ENCODE data around the gene INTU.
"Not testable (repeated sequence)": the region's sequence is repeated elsewhere in the genome, so short reads cannot be mapped to it uniquely, and the experiment has no call there.

The INTU gene

DNA sequence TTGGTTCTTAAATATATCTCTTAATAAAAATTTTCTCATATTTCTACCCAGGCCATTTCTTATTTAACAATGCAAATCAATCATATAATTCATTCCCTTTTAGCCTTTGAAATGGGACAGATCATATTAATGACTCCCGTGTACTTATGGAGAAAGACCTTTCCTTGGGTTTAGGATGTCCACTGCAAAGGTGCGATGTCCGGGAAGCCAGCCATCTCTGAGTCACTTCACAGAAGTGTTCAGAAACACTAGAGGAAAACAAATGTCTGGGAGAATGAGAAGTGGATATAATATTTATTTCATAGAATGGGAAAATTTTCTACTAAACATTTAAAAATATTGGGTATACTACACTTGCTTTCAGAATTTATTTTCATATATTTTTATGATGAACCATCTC, 15.3 kb downstream of the INTU start:
- no peaks in the 10 kb centered on the region for H3K4me1 ChIP-seq (ENCODE audit: control insufficient read depth, insufficient read depth, low read length)
- no peaks in the 10 kb centered on the region for H3K27me3 ChIP-seq (ENCODE audit: control insufficient read depth, insufficient read depth, low read length)
- no peaks in the 10 kb centered on the region for H3K9me3 ChIP-seq (ENCODE audit: control insufficient read depth, insufficient read depth, low read length)
- no peaks in the 10 kb centered on the region for H3K36me3 ChIP-seq (ENCODE audit: control insufficient read depth, insufficient read depth, low read length)
- H3K4me3 ChIP-seq (ENCODE audit: low read depth, low read length), result no peak overlapping the region
- no peak overlapping the region for H3K9ac ChIP-seq (ENCODE audit: low read depth, low read length)

DNA sequence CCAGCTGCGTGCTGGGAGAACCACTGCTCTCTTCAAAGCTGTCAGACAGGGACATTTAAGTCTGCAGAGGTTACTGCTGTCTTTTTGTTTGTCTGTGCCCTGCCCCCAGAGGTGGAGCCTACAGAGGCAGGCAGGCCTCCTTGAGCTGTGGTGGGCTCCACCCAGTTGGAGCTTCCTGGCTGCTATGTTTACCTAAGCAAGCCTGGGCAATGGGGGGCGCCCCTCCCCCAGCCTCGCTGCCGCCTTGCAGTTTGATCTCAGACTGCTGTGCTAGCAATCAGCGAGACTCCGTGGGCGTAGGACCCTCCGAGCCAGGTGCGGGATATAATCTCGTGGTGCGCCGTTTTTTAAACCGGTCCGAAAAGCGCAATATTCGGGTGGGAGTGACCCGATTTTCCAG, 22.8 kb downstream of the INTU start:
- not testable (repeated sequence) for H3K27me3 ChIP-seq (ENCODE audit: control insufficient read depth, insufficient read depth, low read length); H3K4me3 ChIP-seq (ENCODE audit: low read depth, low read length); H3K36me3 ChIP-seq (ENCODE audit: control insufficient read depth, insufficient read depth, low read length); H3K9me3 ChIP-seq (ENCODE audit: control insufficient read depth, insufficient read depth, low read length); H3K4me1 ChIP-seq (ENCODE audit: control insufficient read depth, insufficient read depth, low read length); H3K9ac ChIP-seq (ENCODE audit: low read depth, low read length)

DNA sequence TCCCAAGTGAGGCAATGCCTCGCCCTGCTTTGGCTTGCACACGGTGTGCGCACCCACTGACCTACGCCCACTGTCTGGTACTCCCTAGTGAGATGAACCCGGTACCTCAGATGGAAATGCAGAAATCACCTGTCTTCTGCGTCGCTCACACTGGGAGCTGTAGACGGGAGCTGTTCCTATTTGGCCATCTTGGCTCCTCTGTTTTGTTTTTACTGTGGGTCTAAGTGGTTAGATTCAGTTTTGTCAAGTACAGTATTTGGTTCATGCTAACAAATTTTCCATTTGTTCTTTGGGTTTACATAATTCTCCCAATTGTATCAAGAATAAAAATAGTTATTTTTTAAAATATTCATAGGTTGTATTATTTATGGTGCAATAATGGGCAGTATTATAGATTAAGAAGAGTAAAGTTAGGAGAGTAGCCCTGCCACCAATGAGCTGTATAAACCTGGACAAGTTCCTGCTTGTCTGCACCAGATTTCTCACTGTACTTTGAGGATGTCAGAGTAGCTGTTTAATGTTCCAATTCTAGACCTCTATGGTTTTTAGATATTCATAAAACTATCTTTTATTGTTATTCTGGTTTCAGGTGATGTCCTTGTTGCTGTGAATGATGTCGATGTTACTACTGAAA, 23.4 kb downstream of the INTU start:
- Histone ChIP-seq H3K9ac (ENCODE audit: low read depth, low read length) (no peak overlapping the region), H3K4me3 (ENCODE audit: low read depth, low read length) (peak overlapping the region; percentile 26), H3K36me3 (ENCODE audit: control insufficient read depth, insufficient read depth, low read length) (peaks cover 6% of the 10 kb centered on the region), H3K4me1 (ENCODE audit: control insufficient read depth, insufficient read depth, low read length) (no peaks in the 10 kb centered on the region), H3K9me3 (ENCODE audit: control insufficient read depth, insufficient read depth, low read length) (no peaks in the 10 kb centered on the region), H3K27me3 (ENCODE audit: control insufficient read depth, insufficient read depth, low read length) (no peaks in the 10 kb centered on the region)

DNA sequence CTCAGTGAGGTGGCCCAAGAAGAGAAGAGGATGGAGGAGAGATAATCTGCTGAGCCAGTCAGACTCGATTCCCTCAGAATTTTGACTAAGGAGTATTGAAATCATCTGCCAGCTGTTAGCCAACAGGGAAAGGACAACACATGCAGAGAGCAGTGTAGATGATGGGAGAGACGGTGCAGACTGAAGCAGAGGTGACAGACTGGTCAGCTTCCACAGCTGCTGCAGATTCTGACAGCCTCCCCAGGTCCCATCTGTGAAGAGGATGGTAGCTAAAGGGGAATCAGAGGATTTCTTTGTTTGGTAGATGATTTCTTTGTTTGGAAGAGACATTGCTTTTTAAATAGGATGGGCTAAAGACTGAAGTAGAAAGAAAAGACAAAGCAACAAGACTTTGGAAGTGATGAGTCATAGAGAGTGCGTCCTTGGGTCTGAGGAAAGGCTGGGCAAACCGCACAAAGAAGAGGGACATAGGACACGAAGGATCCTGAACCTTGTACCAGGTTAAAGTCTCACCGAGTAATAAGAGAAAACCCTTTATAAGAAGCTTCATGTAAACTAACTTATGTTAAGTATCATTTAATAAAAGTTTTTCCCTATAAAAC, 27.6 kb downstream of the INTU start:
- Histone ChIP-seq H3K9me3 (ENCODE audit: control insufficient read depth, insufficient read depth, low read length) (no peaks in the 10 kb centered on the region), H3K27me3 (ENCODE audit: control insufficient read depth, insufficient read depth, low read length) (no peaks in the 10 kb centered on the region), H3K9ac (ENCODE audit: low read depth, low read length) (no peak overlapping the region), H3K36me3 (ENCODE audit: control insufficient read depth, insufficient read depth, low read length) (peaks cover 6% of the 10 kb centered on the region), H3K4me3 (ENCODE audit: low read depth, low read length) (no peak overlapping the region), H3K4me1 (ENCODE audit: control insufficient read depth, insufficient read depth, low read length) (no peaks in the 10 kb centered on the region)

- no peak overlapping the region for H3K4me3 ChIP-seq (ENCODE audit: low read depth, low read length)
- H3K9ac ChIP-seq (ENCODE audit: low read depth, low read length), result no peak overlapping the region
- no peaks in the 10 kb centered on the region for H3K36me3 ChIP-seq (ENCODE audit: control insufficient read depth, insufficient read depth, low read length)
- H3K4me1 ChIP-seq (ENCODE audit: control insufficient read depth, insufficient read depth, low read length), result peaks cover 2% of the 10 kb centered on the region
- H3K27me3 ChIP-seq (ENCODE audit: control insufficient read depth, insufficient read depth, low read length), result no peaks in the 10 kb centered on the region
- H3K9me3 ChIP-seq (ENCODE audit: control insufficient read depth, insufficient read depth, low read length), result no peaks in the 10 kb centered on the region
Measured at GRCh38 chr4:127667116-127667515, 34.4 kb downstream of the INTU start.

DNA sequence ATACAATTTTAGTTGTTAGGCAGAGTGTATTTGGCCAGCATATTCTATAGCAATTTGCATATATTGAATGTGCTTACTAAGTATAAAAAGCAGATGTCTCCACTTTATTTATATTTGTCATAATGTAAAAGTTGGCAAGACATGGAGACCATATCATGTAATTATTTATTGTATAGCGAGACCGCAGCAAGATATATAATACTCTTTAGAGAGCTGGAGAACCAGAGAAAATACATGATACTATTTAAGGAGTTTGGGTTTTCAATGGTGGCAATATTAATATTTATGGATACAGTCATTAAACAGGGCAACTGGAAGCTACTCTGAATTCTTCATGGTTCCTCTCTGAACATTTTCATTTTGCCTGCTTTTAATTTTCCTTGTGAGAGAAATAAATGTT, 35.0 kb downstream of the INTU start:
- peaks cover 2% of the 10 kb centered on the region for H3K4me1 ChIP-seq (ENCODE audit: control insufficient read depth, insufficient read depth, low read length)
- H3K36me3 ChIP-seq (ENCODE audit: control insufficient read depth, insufficient read depth, low read length), result no peaks in the 10 kb centered on the region
- H3K4me3 ChIP-seq (ENCODE audit: low read depth, low read length), result no peak overlapping the region
- no peaks in the 10 kb centered on the region for H3K9me3 ChIP-seq (ENCODE audit: control insufficient read depth, insufficient read depth, low read length)
- no peak overlapping the region for H3K9ac ChIP-seq (ENCODE audit: low read depth, low read length)
- H3K27me3 ChIP-seq (ENCODE audit: control insufficient read depth, insufficient read depth, low read length), result no peaks in the 10 kb centered on the region

- no peaks in the 10 kb centered on the region for H3K27me3 ChIP-seq (ENCODE audit: control insufficient read depth, insufficient read depth, low read length)
Measured at GRCh38 chr4:127668770-127669169, 36.0 kb downstream of the INTU start.

GRCh38 chr4:127669691-127670090, 36.9 kb downstream of the INTU start:
- no peaks in the 10 kb centered on the region for H3K36me3 ChIP-seq (ENCODE audit: control insufficient read depth, insufficient read depth, low read length)
- H3K9ac ChIP-seq (ENCODE audit: low read depth, low read length), result no peak overlapping the region
- H3K4me3 ChIP-seq (ENCODE audit: low read depth, low read length), result no peak overlapping the region
- no peaks in the 10 kb centered on the region for H3K9me3 ChIP-seq (ENCODE audit: control insufficient read depth, insufficient read depth, low read length)
- peaks cover 2% of the 10 kb centered on the region for H3K4me1 ChIP-seq (ENCODE audit: control insufficient read depth, insufficient read depth, low read length)
- no peaks in the 10 kb centered on the region for H3K27me3 ChIP-seq (ENCODE audit: control insufficient read depth, insufficient read depth, low read length)

More at GRCh38 chr4:127668770-127669169, 36.0 kb downstream of the INTU start:
- H3K9me3 ChIP-seq (ENCODE audit: control insufficient read depth, insufficient read depth, low read length), result no peaks in the 10 kb centered on the region
- H3K9ac ChIP-seq (ENCODE audit: low read depth, low read length), result no peak overlapping the region
- H3K4me3 ChIP-seq (ENCODE audit: low read depth, low read length), result no peak overlapping the region
- H3K36me3 ChIP-seq (ENCODE audit: control insufficient read depth, insufficient read depth, low read length), result no peaks in the 10 kb centered on the region
- peaks cover 2% of the 10 kb centered on the region for H3K4me1 ChIP-seq (ENCODE audit: control insufficient read depth, insufficient read depth, low read length)

GRCh38 chr4:127672111-127672510, 39.4 kb downstream of the INTU start:
- Histone ChIP-seq H3K36me3 (ENCODE audit: control insufficient read depth, insufficient read depth, low read length) (peaks cover 7% of the 10 kb centered on the region), H3K9me3 (ENCODE audit: control insufficient read depth, insufficient read depth, low read length) (peaks cover 3% of the 10 kb centered on the region), H3K27me3 (ENCODE audit: control insufficient read depth, insufficient read depth, low read length) (no peaks in the 10 kb centered on the region), H3K4me1 (ENCODE audit: control insufficient read depth, insufficient read depth, low read length) (peaks cover 2% of the 10 kb centered on the region), H3K4me3 (ENCODE audit: low read depth, low read length) (no peak overlapping the region), H3K9ac (ENCODE audit: low read depth, low read length) (no peak overlapping the region)

DNA sequence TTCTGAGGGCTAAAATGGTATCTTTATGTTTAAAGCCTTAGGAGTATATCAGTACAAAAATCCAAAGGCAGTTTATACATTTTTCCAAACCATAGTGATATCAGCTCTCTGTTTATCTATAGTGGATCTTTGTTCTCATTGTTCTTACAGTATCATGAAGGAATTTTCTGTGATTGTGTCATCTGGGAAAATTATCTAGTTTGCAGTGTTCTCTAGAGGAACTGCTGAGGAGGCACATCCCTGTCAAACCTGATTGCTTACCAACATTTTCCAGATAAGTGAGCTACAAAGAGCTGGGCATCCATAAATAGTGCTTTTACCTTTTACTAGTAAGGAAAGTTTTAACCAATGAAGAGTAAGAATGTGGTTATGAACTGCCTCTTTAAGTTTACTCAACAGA, 52.5 kb downstream of the INTU start:
- H3K27me3 ChIP-seq (ENCODE audit: control insufficient read depth, insufficient read depth, low read length), result no peaks in the 10 kb centered on the region
- H3K9me3 ChIP-seq (ENCODE audit: control insufficient read depth, insufficient read depth, low read length), result no peaks in the 10 kb centered on the region
- H3K9ac ChIP-seq (ENCODE audit: low read depth, low read length), result no peak overlapping the region

DNA sequence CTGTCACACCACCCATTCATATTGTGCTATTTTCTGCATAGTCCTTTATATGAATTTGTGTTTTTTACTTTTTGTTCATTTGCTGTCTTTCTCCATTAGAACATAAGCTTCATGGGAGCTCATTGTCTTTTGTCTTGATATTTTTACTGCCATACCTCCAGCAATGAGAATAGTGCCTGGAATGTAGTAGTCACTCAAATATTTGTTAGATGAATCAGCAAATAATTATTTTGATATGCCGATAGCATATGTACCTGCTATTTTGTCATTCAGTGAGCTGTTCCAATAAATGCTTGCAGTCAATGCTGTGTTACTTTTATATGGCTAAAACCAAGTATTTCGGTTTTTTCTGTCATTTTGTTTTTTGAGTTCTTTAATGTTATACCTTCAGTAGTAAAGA, 53.9 kb downstream of the INTU start:
- Histone ChIP-seq H3K27me3 (ENCODE audit: control insufficient read depth, insufficient read depth, low read length) (no peaks in the 10 kb centered on the region), H3K36me3 (ENCODE audit: control insufficient read depth, insufficient read depth, low read length) (peaks cover 3% of the 10 kb centered on the region), H3K4me3 (ENCODE audit: low read depth, low read length) (no peak overlapping the region), H3K9ac (ENCODE audit: low read depth, low read length) (no peak overlapping the region), H3K9me3 (ENCODE audit: control insufficient read depth, insufficient read depth, low read length) (no peaks in the 10 kb centered on the region), H3K4me1 (ENCODE audit: control insufficient read depth, insufficient read depth, low read length) (no peaks in the 10 kb centered on the region)

More for the DNA sequence above, 52.5 kb downstream of the INTU start:
- no peak overlapping the region for H3K4me3 ChIP-seq (ENCODE audit: low read depth, low read length)
- peaks cover 3% of the 10 kb centered on the region for H3K36me3 ChIP-seq (ENCODE audit: control insufficient read depth, insufficient read depth, low read length)
- no peaks in the 10 kb centered on the region for H3K4me1 ChIP-seq (ENCODE audit: control insufficient read depth, insufficient read depth, low read length)

GRCh38 chr4:127687580-127687979, 54.8 kb downstream of the INTU start:
- no peaks in the 10 kb centered on the region for H3K27me3 ChIP-seq (ENCODE audit: control insufficient read depth, insufficient read depth, low read length)
- H3K4me1 ChIP-seq (ENCODE audit: control insufficient read depth, insufficient read depth, low read length), result no peaks in the 10 kb centered on the region
- H3K9me3 ChIP-seq (ENCODE audit: control insufficient read depth, insufficient read depth, low read length), result no peaks in the 10 kb centered on the region
- peaks cover 3% of the 10 kb centered on the region for H3K36me3 ChIP-seq (ENCODE audit: control insufficient read depth, insufficient read depth, low read length)
- H3K4me3 ChIP-seq (ENCODE audit: low read depth, low read length), result no peak overlapping the region
- no peak overlapping the region for H3K9ac ChIP-seq (ENCODE audit: low read depth, low read length)

Data from iPS-15b (cell line).